Measurements from ENCODE around the gene UHMK1.

GRCh38 chr1:162475539-162476185 is 22.0 kb upstream of the UHMK1 start:
- TF ChIP-seq, protein P1, sequence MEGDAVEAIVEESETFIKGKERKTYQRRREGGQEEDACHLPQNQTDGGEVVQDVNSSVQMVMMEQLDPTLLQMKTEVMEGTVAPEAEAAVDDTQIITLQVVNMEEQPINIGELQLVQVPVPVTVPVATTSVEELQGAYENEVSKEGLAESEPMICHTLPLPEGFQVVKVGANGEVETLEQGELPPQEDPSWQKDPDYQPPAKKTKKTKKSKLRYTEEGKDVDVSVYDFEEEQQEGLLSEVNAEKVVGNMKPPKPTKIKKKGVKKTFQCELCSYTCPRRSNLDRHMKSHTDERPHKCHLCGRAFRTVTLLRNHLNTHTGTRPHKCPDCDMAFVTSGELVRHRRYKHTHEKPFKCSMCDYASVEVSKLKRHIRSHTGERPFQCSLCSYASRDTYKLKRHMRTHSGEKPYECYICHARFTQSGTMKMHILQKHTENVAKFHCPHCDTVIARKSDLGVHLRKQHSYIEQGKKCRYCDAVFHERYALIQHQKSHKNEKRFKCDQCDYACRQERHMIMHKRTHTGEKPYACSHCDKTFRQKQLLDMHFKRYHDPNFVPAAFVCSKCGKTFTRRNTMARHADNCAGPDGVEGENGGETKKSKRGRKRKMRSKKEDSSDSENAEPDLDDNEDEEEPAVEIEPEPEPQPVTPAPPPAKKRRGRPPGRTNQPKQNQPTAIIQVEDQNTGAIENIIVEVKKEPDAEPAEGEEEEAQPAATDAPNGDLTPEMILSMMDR (conservative IDR thresholded peaks at IDR 0.05), result no peak
- no peak for TF ChIP-seq ZFX (IDR thresholded peaks at IDR 0.05)

Measured in C4-2B (cell line).